T-helper 22 cell (primary cell): ENCODE data around the gene GTPBP3.

Source experiments
- DNase-seq: peaks from one replicate; pipeline ENCODE4 v3.0.0-alpha.2; 2020; ENCODE audit warnings: low read depth

Gene GTPBP3

DNA sequence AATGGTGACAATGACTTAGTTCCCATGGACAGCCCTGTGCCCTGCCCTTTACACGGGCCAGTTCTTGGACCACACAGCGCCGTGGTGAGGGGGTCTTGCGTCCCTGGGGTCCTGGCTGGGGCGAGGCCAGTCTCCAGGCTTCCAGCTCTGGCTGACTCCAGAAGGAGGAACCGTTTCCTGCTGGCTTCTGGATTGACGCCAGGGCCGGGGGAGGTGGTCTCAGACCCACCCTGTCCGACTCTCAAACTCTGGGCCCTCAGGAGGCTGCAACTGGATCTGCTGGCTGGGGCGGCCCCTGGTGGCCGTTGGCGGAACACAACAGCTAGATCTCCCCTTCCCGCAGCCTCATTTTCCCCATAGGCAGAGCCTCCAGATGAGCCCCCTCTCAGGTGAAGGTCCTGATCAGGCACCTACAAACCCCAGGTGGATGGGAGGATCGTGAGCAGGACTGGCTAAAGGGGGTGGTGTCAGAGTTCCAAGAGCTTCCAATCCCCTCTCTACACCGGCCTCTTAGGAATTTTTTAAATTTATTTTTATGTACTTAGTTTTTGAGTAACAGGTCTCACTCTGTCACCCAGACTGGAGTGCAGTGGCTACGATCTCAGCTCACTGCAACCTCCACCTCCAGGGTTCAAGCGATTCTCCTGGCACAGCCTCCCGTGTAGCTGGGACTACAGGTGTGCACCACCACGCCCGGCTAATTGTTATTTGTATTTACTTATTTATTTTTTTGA, 48.7 kb downstream of the GTPBP3 start:
- DNase-seq = peak; percentile 22

DNA sequence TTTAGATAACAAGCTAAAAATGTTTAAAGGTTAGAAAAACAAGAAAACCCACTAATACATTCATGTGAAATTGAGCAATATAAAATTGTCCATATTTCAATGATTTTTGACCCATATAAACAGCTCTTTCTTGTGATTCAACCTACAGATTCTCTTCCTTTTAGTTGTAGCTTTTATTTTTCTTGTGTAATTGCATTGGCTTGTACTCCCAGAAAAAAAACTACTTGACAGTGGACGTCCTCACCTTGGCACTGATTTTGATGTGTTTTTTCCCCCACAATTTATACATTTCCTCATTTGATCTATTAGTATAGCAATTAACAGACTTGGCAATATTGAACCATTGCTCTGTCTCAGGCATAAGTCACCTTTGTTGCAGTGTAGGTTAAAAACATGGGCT, 51.9 kb downstream of the GTPBP3 start:
- no peak for DNase-seq

DNA sequence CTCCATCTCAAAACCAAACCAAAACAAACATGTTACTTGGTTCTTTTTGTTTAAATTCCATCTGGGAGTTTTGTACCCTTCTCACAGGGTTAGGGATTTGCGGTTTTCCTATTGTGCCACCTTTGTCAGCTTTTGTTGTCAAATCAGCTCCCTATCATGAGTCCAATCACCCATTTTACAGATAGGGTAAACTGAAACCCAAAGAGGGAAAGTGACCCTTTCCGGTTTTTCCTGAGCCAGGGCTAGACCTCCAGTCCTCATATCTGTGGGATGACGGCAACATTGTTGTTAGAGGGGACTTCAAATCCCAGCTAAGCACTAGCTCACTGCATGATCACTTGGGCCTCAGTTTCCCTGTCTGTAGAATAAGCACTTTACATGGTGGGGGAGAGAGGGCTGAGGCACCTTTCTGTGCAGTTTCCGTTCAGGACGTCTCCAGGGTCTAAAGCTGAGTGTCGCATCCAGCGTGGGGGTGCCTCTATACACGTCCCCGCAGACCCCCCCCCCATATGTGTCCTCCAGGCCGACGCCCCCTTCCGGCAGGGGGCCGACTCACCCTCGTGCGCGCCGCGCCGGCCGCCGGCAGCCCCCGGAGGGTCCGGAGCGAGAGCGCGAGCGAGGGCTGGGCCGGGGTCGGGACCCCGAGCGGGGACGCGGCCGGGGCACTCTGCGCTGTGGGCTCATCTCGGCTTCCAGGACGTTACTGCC, 52.8 kb downstream of the GTPBP3 start:
- no peak for DNase-seq

DNA sequence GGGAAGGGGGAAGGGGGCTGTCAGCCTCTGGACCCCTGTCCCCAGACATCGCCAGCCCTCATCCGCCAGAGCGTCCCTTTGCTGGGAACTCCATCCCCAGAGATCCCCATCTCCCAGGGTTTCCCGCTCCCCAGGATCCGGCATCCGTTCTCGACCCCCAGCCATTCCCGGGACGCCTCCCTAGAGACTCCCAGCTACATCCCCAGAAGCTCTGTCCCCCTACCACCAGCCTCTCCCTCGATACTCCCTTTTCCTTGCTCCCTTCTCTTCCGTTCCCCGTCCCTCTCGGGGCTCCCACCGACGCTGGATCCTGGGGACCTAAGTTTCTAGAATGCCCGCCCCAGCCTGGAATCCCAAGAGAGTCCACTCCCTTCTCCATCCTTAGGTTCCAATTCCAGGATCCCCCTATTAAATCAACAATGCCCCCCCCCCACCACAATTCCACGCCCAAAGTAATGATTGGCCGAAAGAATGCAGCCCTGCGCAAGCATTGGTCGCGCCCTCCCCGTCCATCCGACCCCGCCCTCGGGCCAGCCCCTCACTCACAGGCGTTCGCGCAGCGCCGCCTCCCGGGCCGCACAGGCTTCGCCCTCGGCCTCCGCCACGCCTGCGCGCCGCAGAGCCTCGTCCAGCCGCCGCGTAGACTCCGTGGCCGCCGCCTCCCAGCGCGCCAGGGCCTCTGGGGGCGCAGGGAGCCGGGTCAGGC, 53.5 kb downstream of the GTPBP3 start:
- DNase-seq = peak; percentile 80

DNA sequence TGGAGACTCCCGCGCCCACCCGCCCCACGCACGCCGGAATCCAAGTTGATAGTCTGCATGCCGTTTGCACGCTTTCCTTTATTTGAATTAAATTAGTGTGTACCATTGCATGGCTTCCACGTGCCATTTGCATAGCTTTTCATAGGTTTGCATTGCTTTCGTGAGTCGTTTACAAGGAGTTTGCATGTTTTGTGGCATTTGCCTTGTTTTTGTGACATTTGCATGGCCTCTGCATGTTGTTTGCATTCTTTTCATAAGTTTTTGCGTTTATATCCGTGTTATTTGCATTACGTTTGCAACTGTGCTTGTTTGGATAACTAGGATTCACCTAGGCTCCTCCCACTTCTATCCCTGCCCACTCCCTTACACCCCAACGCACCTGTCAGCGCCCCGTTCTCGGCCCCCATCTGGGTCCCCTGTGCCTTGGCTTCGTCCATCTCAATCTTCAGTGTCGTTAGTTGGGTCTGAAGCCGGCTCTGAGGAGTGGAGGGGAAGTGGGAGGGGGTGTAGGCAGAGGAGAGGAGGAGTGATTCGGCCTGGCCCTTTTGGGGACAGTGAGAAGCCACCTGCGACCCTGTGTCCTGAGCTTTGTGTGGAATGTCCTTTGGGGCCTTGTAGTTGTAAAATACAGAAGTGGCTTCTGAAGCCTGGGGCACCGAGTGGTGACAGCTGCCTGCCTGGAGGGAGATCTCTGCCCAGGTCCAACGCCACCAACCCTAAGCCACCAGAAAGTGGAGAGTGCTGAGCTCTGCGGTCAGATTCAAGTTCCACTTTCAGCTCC, 54.2 kb downstream of the GTPBP3 start:
- no peak for DNase-seq
